NCI-H1417 treated with DMSO at 0.1 percent for 48 hours (cell line): Measurements from ENCODE around the gene ADGRG3.
A peak's percentile ranks its signal among the peaks of the same experiment; 100 is the strongest.

ENCODE experiments used
- DNase-seq: peaks from one replicate; lab custom pipeline; 2025; lab: John Stamatoyannopoulos, UW

ADGRG3 gene

GRCh38 chr16:57646388-57647039 lies 21.6 kb upstream of the ADGRG3 start:
- no peak for DNase-seq

DNA sequence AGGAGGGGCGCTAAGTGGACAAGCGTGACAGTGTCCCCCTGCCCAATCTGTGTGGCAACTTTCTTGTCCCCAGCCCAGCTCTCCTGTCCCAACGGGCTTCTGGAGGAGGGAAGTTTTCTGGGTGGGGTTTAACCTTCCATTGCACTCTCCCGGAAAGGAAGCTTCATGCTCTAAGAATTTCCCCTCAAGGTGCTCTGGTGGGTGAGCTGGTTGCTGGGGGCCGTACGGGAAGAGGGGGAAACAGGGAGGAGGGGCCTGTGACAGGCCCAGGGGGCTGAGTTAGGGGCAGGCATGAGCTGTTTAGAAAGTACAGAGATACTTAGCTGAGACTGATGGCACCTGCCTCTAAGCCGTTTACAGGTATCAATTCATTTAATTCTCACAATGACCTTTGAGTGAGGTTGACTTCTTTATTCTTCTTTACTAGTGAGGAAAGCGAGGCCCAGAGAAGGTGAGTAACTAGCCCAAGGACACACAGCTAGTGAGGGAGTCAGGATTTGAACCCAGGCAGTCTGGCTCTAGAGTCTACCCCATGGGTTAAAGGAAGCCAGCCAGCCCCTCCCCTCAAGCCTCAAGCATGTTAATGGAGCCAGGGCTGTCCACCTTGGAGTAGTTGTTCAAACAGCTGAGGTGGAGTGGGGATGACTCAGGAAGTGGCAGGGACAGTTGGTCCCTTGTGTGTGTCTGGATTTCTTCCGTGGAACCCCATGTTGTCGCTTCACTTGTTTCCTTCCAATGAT lies 20.8 kb upstream of the ADGRG3 start:
- no peak for DNase-seq

- no peak for DNase-seq
Measured at GRCh38 chr16:57648125-57648524, 20.0 kb upstream of the ADGRG3 start.

GRCh38 chr16:57648581-57649442 lies 19.3 kb upstream of the ADGRG3 start:
- DNase-seq, result peak; percentile 20

DNA sequence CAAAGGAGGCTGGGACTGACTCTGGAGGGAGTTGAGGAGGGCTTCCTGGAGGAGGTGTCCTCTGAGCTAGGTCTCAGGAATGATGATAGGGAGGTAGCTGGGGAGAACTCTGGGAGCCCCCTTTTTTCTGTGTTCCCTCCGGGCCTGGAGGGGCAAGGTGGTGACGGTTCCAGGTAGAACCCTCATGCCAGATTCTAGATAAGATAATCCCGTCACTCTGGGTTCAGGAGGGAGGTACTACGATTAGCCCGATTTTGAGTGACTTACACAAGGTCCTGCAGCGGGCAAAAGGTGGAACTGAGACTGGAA lies 18.7 kb upstream of the ADGRG3 start:
- no peak for DNase-seq

DNA sequence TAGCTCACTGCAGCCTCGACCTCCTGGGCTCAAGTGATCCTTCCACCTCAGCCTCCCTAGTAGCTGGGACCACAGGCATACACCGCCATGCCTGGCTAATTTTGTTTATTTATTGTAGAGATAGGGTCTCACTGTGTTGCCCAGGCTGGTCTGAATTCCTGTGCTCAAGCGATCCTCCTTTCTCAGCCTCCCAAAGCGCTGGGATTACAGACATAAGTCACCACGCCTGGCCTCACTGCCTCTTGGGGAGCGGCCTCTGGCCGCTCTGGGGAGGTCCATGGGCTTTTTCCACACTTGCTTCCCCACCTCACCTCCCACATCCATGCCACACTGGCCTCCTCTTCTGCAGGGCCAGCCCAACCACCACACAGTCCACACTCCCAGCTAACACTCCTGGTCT lies 18.3 kb upstream of the ADGRG3 start:
- no peak for DNase-seq

DNA sequence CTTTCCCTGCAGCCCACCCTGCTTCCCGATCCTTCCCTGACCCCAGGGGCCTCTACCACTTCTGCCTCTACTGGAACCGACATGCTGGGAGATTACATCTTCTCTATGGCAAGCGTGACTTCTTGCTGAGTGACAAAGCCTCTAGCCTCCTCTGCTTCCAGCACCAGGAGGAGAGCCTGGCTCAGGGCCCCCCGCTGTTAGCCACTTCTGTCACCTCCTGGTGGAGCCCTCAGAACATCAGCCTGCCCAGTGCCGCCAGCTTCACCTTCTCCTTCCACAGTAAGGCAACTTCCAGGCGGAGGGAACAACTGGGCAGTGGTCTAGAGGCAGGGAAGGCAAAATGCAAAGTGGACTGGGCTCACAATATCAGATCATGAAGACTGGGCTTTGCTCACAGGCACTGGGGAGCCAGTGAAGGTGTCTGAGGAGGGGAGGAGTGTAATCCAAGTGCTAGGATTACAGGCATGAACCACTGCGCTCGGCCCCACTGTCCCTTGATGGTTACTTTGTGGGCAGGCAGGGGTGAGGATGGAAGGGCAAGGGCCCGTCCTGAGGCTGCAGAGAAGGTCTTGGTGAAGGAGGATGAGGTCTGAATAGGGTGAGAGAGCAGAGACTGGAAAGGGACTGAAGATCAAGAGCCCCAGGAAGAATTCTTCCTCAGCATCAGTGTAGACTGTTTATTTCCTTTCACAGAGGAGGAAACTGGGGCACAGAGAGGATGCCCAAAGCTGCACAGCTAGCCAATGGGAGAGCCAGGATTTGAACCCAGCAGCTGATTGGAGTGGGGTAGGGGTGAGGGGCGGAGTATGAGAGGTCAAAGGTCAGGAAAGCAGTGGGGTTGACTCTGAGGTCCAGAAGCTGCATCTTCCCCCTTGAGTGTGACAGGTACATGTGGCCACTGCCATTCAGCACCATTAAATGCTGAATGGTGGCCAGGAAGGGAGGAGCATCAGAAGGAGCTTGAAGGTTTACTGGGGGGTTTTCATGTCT lies 16.5 kb upstream of the ADGRG3 start:
- no peak for DNase-seq

DNA sequence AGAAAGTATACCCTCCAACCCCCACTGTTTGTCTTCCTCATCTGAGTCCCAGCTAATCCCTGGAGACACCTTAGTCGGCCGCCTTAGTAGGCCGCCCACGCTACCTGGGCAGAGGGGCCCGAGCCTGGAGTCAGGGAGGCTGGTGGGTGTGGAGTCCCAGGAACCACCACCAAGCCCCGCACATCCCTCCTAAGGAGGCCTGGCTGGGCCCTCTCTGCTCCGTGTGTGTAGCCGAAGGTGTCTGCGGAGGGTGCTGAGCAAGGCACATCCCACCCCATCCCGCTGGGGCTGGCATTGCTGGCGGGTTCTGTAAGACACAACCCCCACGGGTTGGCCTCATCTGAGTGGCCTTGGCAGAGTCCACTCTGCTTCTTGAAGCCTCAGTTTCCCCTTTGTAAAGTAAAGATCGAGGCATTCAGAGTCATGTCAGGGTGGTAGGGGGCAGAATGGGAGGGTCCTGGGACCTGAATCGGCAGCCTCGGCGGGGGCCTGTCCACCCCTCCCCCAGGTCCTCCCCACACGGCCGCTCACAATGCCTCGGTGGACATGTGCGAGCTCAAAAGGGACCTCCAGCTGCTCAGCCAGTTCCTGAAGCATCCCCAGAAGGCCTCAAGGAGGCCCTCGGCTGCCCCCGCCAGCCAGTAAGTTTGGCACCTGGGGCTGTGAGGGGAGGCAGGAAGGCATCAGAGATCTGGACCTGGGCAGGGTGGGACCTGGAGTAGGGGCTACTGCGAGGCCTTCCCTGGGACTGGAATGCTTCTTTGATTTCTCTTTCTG lies 15.2 kb upstream of the ADGRG3 start:
- no peak for DNase-seq

- DNase-seq, result no peak
Measured at GRCh38 chr16:57653936-57654335, 14.2 kb upstream of the ADGRG3 start.

DNA sequence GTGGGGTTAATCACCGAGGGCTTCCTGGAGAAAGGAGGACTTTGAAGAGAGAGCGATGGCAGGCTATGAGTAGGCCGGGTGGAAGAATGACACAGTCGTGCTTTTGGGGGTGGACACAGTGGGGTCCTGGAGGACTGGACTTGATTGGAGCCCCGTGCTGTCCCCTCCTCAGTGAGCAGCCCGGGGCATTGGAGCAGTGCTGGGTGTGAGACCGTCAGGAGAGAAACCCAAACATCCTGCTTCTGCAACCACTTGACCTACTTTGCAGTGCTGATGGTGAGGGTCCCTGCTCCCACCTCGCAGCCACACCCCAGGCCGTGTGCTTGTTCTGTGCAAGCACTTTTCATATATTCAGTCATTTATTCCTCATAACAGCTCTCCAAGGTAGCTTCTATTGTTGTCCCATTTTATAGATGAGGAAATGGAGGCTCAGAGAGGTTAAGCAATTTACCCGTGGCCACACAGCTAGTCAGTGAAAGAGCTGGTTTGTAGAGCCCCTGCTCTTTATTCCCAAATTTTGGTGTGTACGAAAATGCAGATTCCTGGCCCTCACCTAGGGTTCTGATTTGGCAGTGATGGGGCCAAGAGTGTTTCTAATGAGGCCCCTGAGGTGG lies 11.7 kb upstream of the ADGRG3 start:
- no peak for DNase-seq

- DNase-seq, result no peak
Measured at GRCh38 chr16:57657228-57657627, 10.9 kb upstream of the ADGRG3 start.

DNA sequence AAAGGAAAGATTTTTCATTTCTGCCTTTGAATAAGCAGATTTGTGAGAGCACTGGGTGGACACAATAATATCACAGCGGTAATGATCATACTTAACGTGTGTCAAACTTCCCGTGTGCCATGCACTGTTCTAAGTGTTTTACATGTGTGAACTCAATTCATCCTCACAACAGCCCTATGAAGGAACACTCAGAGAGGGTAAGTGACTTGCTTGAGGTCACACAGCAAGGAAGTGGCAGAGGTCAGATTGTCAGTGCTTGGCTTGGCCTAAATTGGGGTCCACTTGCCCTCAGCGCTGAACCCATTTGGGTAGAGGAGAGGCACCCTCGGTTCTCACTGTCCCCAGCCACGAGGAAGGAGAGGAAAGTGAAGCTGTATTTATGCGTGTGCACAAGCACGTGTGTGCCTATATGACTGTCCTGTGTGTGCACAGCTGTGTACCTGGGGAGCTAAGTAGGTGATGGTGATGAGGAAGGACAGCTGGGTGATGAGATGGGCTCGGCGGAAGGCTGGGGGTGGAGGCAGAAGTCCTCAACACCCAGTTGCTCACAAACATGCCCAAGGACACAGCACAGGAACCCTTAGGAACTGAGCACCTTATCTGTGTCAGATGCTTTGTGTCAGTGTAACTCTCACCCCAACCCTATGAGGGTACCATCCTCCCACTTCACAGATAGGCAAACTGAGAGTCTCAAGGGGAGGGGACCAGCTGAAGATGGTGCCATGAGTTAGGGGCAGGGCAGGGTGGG lies 9.8 kb upstream of the ADGRG3 start:
- DNase-seq, result no peak

- no peak for DNase-seq
Measured at GRCh38 chr16:57658878-57659674, 9.0 kb upstream of the ADGRG3 start.

- DNase-seq, result no peak
Measured at GRCh38 chr16:57660715-57661463, 7.2 kb upstream of the ADGRG3 start.

DNA sequence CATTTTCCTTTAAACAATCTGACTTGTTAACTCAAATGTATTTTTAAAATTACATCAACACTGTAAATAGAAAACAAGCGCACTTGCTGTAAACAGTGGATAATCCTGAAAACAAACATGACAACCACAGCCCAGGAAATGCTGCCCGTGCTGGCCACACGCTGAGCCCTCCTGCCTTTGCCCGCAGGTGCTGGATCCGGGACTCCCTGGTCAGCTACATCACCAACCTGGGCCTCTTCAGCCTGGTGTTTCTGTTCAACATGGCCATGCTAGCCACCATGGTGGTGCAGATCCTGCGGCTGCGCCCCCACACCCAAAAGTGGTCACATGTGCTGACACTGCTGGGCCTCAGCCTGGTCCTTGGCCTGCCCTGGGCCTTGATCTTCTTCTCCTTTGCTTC lies 6.6 kb upstream of the ADGRG3 start:
- DNase-seq, result no peak

GRCh38 chr16:57661936-57662906 lies 5.9 kb upstream of the ADGRG3 start:
- DNase-seq, result no peak

DNA sequence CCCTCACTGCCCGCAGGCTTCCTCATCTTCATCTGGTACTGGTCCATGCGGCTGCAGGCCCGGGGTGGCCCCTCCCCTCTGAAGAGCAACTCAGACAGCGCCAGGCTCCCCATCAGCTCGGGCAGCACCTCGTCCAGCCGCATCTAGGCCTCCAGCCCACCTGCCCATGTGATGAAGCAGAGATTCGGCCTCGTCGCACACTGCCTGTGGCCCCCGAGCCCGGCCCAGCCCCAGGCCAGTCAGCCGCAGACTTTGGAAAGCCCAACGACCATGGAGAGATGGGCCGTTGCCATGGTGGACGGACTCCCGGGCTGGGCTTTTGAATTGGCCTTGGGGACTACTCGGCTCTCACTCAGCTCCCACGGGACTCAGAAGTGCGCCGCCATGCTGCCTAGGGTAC lies 4.7 kb upstream of the ADGRG3 start:
- DNase-seq, result no peak
